NCI-H748 (cell line): ENCODE results near the gene EMX1.

Source experiments
- DNase-seq: peaks from one replicate; lab custom pipeline; 2025; ENCODE audit not compliant: unreplicated experiment; lab: John Stamatoyannopoulos, UW

Gene EMX1

GRCh38 chr2:72956050-72956395, 38.7 kb downstream of the EMX1 start:
- no peak for DNase-seq

- no peak for DNase-seq
Observed at GRCh38 chr2:72956936-72957335, 39.6 kb downstream of the EMX1 start.

GRCh38 chr2:72958542-72959385, 41.4 kb downstream of the EMX1 start:
- DNase-seq, result no peak

- no peak for DNase-seq
Observed at GRCh38 chr2:72959554-72959953, 42.2 kb downstream of the EMX1 start.

DNA sequence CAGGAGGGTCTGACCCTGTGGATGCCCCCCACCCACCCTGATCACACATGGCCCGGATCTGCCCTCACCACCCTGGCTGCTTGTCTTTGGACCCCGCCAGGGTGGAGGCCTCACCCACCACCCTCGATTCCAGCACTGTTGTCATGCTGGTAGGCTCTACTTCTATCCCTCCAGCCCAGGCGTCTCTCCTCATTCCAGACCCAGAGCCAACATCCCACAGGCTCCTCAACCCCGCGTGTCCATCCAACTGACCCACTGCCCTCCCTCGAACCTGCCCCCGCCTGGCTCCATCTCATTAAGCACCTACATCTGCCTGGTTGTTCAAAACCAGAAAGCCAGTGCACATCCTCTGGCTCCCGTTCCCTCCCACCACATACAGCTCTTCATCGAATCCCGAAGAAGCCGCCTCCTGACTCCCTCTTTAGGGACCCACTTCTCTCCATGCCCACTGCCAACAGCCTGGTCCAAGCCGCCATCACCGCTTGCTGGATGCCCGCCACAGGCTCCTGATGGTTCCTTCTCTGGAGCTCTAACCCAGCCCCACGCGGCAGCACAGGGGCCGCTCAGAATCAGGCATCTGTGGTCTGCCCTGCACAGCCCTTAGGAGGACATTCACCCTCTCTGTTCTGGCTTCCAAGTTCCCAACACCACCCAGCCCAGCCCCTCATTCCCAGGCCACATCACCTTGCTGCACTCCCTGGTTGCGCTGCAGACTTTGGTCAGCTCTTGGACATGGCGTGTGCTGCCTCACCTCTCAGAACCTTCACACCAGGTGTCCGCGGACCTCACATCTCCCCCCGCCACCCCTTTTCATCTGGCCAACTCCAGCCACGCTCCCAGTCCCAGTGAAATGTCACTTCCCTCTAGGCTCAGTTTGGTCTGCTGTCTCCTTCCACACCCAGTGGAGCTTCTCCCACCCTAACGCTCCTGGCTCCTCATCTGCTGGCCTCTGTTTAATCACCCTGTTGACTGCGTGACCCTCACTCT, 43.0 kb downstream of the EMX1 start:
- no peak for DNase-seq

DNA sequence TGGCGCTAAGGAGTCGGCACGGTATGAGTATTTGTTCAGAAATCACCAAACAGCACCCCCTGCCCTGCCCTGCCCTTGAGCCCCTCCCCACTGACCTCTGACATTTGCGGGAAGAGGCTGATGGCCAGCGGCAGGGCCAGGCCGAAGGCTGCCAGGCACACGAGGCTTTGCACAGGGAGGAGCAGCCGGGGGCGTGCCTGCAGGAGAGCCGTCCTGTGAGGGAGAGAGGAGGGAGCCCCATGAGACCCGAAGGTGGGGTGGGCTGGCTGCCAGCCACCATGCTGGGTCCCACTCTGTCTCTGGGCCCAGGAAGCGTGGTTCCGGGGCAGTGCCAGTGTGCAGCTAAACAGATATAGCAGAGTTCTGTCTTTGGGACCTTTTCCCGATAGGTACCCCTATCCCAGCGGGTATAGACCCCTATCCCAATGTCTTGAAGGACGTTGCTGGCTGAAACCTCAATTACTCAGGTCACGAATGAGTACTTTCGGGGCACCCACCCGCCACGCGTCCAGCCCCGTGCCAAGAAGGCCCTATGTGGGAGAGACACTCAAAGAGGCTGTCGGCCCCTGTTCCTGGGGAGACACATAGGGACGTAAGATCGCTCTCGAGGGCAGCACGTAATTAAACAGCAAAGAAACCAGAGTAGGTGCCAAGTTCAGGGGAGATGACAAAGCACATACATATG, 43.9 kb downstream of the EMX1 start:
- DNase-seq, result no peak

GRCh38 chr2:72961853-72962468, 44.6 kb downstream of the EMX1 start:
- DNase-seq, result no peak

- no peak for DNase-seq
Observed at GRCh38 chr2:72962911-72963310, 45.6 kb downstream of the EMX1 start.

GRCh38 chr2:72963423-72964145, 46.3 kb downstream of the EMX1 start:
- no peak for DNase-seq

DNA sequence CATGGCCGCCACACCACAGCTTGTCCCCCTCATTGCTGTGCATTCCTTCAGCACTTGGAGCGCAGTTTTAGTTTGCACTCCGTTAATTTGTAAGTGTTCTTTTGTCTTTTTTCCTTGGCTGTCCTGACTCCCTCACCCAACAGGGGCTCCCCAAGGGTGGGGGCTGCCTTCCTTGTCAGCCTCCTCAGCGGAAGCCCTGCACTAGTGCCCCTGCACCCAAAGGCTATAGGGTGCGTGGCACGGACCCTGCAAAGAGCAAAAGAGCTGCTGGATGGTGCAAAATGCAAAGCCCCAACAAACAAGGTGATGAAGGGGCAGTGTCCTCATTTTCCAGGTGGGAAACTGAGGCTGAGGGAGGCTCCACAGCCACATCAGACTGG, 46.8 kb downstream of the EMX1 start:
- DNase-seq, result no peak

GRCh38 chr2:72965016-72965415, 47.7 kb downstream of the EMX1 start:
- no peak for DNase-seq

- no peak for DNase-seq
Observed at GRCh38 chr2:72965770-72966450, 48.6 kb downstream of the EMX1 start.

GRCh38 chr2:72968286-72968685, 51.0 kb downstream of the EMX1 start:
- no peak for DNase-seq

GRCh38 chr2:72969706-72970105, 52.4 kb downstream of the EMX1 start:
- no peak for DNase-seq

DNA sequence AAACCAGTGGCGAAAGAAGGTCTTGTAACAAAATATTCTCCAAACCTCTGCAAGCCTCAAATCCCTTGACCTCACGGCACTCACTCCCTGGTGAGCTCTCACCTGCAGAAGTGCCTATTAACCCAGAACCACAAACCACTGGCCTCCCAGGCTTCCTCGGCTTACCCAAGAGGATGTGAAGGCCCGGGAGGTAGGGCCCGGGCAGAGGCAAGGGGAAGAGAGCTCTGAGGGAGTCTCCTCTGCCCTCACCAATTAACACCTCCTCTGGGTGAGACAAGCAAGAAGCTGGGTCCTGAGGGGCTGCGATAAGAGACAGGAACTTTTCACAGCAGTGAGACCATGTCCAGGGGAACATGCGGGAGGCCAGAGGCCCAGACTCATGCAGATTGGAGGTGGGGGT, 53.7 kb downstream of the EMX1 start:
- no peak for DNase-seq

DNA sequence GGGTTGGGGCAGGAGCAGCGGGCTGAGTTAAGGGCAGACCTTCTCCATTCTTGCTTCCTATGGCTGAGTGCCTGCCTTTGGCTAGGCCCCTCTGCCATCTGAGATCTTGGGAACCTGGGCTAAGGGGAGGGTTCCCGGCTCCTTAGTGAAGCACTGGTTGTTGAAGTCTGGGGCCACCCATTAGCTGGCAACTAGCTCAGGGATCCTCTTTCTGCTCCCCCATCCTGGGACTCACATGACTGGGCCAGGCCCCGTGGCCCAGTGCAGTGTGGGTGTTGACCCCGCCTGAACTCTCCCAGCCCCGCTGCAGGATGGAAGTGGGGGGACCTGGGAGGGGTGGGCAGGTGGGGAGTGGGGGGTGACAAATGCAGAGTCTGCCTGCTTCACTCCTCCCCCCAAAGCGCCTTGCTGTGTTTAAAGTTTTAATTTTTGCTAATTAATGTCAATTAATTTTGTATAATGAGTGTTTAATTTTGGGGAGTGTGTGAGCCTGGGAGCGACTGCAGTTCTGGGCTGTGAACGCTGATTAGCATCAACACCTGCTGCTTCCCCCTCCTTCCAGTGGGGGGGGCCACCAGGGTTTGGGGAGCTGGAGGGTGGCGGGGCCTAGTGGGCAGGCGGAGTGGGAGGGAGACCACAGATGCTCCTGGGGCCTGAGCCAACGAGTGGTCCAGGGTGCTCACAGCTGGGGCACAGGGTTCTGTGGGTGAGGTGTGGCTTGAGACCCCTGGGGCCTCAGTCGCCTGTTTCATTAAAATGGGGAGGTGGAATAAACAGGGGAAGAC, 55.2 kb downstream of the EMX1 start:
- DNase-seq, result no peak

- DNase-seq, result no peak
Observed at GRCh38 chr2:72973137-72973535, 55.8 kb downstream of the EMX1 start.

GRCh38 chr2:72973566-72974435, 56.5 kb downstream of the EMX1 start:
- peak; percentile 53 for DNase-seq
